GM12878 (cell line): ENCODE measurements around the gene SLC35G1. TPM values are rescaled to one million over a fixed set of nuclear protein-coding genes. Genes with fewer than 3 reads are reported as not detected.

Experiments used
- ATAC-seq: fragments of 200-7000 bp; cut with Tn5 transposase; 3 replicates; pipeline ENCODE4 v1.9.1; 2020; ENCODE audit warnings: mild to moderate bottlenecking, moderate library complexity
- BruUV-seq: library from RNA; stranded (reverse); fragments of 400-500 nt; replicated peaks from 2 replicates; lab custom pipeline; 2021; lab: Mats Ljungman, UMichigan
- CTCF ChIA-PET: fragments of 300-600 bp; sonication (Branson Sonifier 250); formaldehyde crosslinking; extraction: SDS; loops from one replicate; lab custom pipeline; 2021; ENCODE audit warnings: inconsistent platforms; lab: Yijun Ruan, JAX
- POLR2A ChIA-PET: fragments of 350-600 bp; formaldehyde crosslinking; extraction: SDS; loops from one replicate; lab custom pipeline; 2021; ENCODE audit warnings: inconsistent platforms; lab: Charles Lee
- RAD21 ChIA-PET: fragments of 300-600 bp; sonication (Branson Sonifier 250); formaldehyde crosslinking; loops from one replicate; lab custom pipeline; 2023; ENCODE audit warnings: antibody characterized with exemption; ENCODE audit not compliant: unreplicated experiment; lab: Charles Lee
- SMC1A ChIA-PET: fragments of 300-600 bp; sonication (Branson Sonifier 250); formaldehyde crosslinking; loops from one replicate; lab custom pipeline; 2023; ENCODE audit not compliant: unreplicated experiment, uncharacterized antibody; lab: Charles Lee
- DNase-seq: peaks from one replicate; pipeline ENCODE4 v3.0.0-alpha.2; 2011; ENCODE audit warnings: low read depth, low spot score
- FAIRE-seq: peaks from 3 replicates; lab custom pipeline; 2011; peaks lifted over from hg19 to GRCh38; lab: Jason Lieb, UNC
- H2AFZ ChIP-seq: 2 replicates; pipeline ENCODE4 v1.6.0; 2011; ENCODE audit warnings: low read depth, low read length, control low read depth; ENCODE audit not compliant: control insufficient read depth
- H3K27ac ChIP-seq: 2 replicates; pipeline ENCODE4 v1.5.1; 2011; ENCODE audit warnings: control low read depth; ENCODE audit not compliant: control insufficient read depth, insufficient read depth
- H3K27me3 ChIP-seq, 2 experiments: replicated peaks in 1 of 2; 2 replicates each; pipeline versions ENCODE4 v1.6.0 to v1.6.1; 2011; ENCODE audit warnings: low read length in 1 of 2; ENCODE audit not compliant: control insufficient read depth in 2 of 2, insufficient read depth in 2 of 2
- H3K36me3 ChIP-seq, 2 experiments: 2 replicates each; pipeline ENCODE4 v1.5.1; 2011; ENCODE audit warnings: low read length in 1 of 2; ENCODE audit not compliant: control insufficient read depth in 2 of 2, insufficient read depth in 2 of 2
- H3K4me1 ChIP-seq: 2 replicates; pipeline ENCODE4 v1.6.1; 2011; ENCODE audit warnings: mild to moderate bottlenecking, low read length, moderate library complexity, mixed read lengths; ENCODE audit not compliant: control insufficient read depth, insufficient read depth
- H3K4me2 ChIP-seq: 2 replicates; pipeline ENCODE4 v1.6.0; 2011; ENCODE audit warnings: control low read depth; ENCODE audit not compliant: control insufficient read depth, insufficient read depth
- H3K4me3 ChIP-seq: fragments of 200-600 bp; sonication (generic); 2 replicates; pipeline ENCODE4 v1.5.1; 2016
- H3K79me2 ChIP-seq: 2 replicates; pipeline ENCODE4 v1.6.0; 2011; ENCODE audit warnings: low read length; ENCODE audit not compliant: control insufficient read depth, insufficient read depth
- H3K9ac ChIP-seq: 2 replicates; pipeline ENCODE4 v1.8.0; 2011; ENCODE audit warnings: low read length, control low read depth, mixed read lengths; ENCODE audit not compliant: control insufficient read depth, insufficient read depth
- H3K9me3 ChIP-seq: replicated peaks from 3 replicates; pipeline ENCODE4 v1.5.1; 2011; ENCODE audit warnings: mild to moderate bottlenecking, low read length; ENCODE audit not compliant: control insufficient read depth, insufficient read depth
- H4K20me1 ChIP-seq: 2 replicates; pipeline ENCODE4 v1.6.0; 2011; ENCODE audit not compliant: control insufficient read depth, insufficient read depth
- BRCA1 ChIP-seq: IDR thresholded peaks from 2 replicates; pipeline ENCODE4 v1.6.1; 2011; ENCODE audit warnings: low read depth, low read length, improper control_type of control experiment
- HSF1 ChIP-seq: fragments of 150-350 bp; IDR thresholded peaks from 2 replicates; pipeline ENCODE4 v1.6.1; 2014; ENCODE audit warnings: mild to moderate bottlenecking, low read depth, low read length
- IKZF2 ChIP-seq, 2 experiments: fragments of 450-650 bp; IDR thresholded peaks; 2 replicates each; pipeline ENCODE4 v1.6.1; 2017; ENCODE audit warnings: mild to moderate bottlenecking in 2 of 2, moderate library complexity in 2 of 2
- NFYA ChIP-seq: IDR thresholded peaks from 2 replicates; pipeline ENCODE4 v1.6.1; 2011; ENCODE audit warnings: low read depth, mild to moderate bottlenecking, low read length, improper control_type of control experiment, borderline replicate concordance
- NRF1 ChIP-seq: conservative IDR thresholded peaks from 2 replicates; pipeline ENCODE4 v1.6.1; 2011; ENCODE audit warnings: mild to moderate bottlenecking, low read depth, low read length, improper control_type of control experiment
- PBX3 ChIP-seq: IDR thresholded peaks from 2 replicates; pipeline ENCODE4 v1.6.1; 2011; ENCODE audit warnings: mild to moderate bottlenecking, low read depth, low read length, moderate library complexity; ENCODE audit not compliant: insufficient replicate concordance
- PML ChIP-seq: IDR thresholded peaks from 2 replicates; pipeline ENCODE4 v1.6.1; 2012; ENCODE audit warnings: low read length, inconsistent platforms
- RAD51 ChIP-seq: fragments of 450-650 bp; IDR thresholded peaks from 2 replicates; pipeline ENCODE4 v1.6.1; 2016; ENCODE audit warnings: moderate library complexity, mild to moderate bottlenecking, inconsistent platforms
- RFX5 ChIP-seq: IDR thresholded peaks from 2 replicates; pipeline ENCODE4 v1.6.1; 2011; ENCODE audit warnings: low read depth, low read length, improper control_type of control experiment
- SMC3 ChIP-seq: IDR thresholded peaks from 2 replicates; pipeline ENCODE4 v1.6.1; 2011; ENCODE audit warnings: low read length, improper control_type of control experiment, borderline replicate concordance
- SRF ChIP-seq, 2 experiments: IDR thresholded peaks; 2 replicates each; pipeline ENCODE4 v1.6.1; 2011; ENCODE audit warnings: low read depth in 2 of 2, low read length in 2 of 2, mild to moderate bottlenecking in 1 of 2, moderate library complexity in 1 of 2
- STAT1 ChIP-seq: fragments of 450-650 bp; conservative IDR thresholded peaks from 2 replicates; pipeline ENCODE4 v1.6.1; 2014; ENCODE audit warnings: antibody characterized with exemption, mild to moderate bottlenecking
- ZBED1 ChIP-seq: IDR thresholded peaks from 2 replicates; pipeline ENCODE4 v1.6.1; 2016; ENCODE audit warnings: borderline replicate concordance
- ZNF622 ChIP-seq: fragments of 450-650 bp; IDR thresholded peaks from 2 replicates; pipeline ENCODE4 v1.6.1; 2017; ENCODE audit warnings: mild to moderate bottlenecking, inconsistent platforms
- WGBS: methylation state at CpG from one replicate; pipeline ENCODE4 v1.1.6; 2016; ENCODE audit warnings: low lambda C conversion rate; ENCODE audit not compliant: insufficient replicate concordance, insufficient coverage; ENCODE audit errors: missing lambda C conversion rate; 5-methylcytosine and 5-hydroxymethylcytosine counted together
- in situ Hi-C: fragments of 300-500 bp; cut with MboI; formaldehyde crosslinking; loops from 9 replicates; pipeline ENCODE4 v1.14.3; 2018; ENCODE audit warnings: mixed read lengths
- intact Hi-C: fragments of 100-400 bp; cut with micrococcal nuclease; formaldehyde crosslinking; loops from one replicate; pipeline ENCODE4 v1.14.2; 2022; ENCODE audit not compliant: unreplicated experiment
- polyA plus RNA-seq, 11 experiments: library from polyadenylated mRNA; depleted of rRNA in 4 of 11; unstranded in 6 of 11; stranded (reverse) in 5 of 11; fragments of >200 nt; fragmentation: Nextera tagmentation in 4 of 11; fragmentation: Illumina TruSeq in 1 of 11; extraction: Ambion mirVana in 4 of 11; extraction: Trizol in 1 of 11; gene quantifications; 1 replicate in 1 of 11; 2 replicates in 10 of 11; pipeline versions ENCODE4 v1.2.1 to v1.2.3, GENCODE V29; 2011 to 2016; ENCODE audit warnings: inconsistent platforms in 2 of 11, missing spikeins in 2 of 11, low read depth in 1 of 11
- total RNA-seq, 4 experiments: library from RNA; depleted of rRNA in 3 of 4; stranded (reverse); fragments of >200 nt in 3 of 4; fragmentation: Illumina TruSeq in 1 of 4; extraction: Trizol in 1 of 4; gene quantifications; 2 replicates each; pipeline versions ENCODE4 v1.2.1 to v1.2.3, GENCODE V29; 2013 to 2021
- TF ChIP-seq, protein P1 (sequence below): IDR thresholded peaks from 2 replicates; pipeline ENCODE4 v1.6.1; 2012; ENCODE audit warnings: low read depth, low read length, improper control_type of control experiment
- TF ChIP-seq, protein P2 (sequence below): fragments of 450-650 bp; IDR thresholded peaks from 2 replicates; pipeline ENCODE4 v1.6.1; 2017; ENCODE audit warnings: antibody characterized with exemption, mild to moderate bottlenecking, moderate library complexity

SLC35G1 gene
- total and polyA plus RNA-seq, 10 of the 15 experiments (the other 5 are each of a cell fraction or from before 2014, with no cell fraction given) = 1.7 to 8.8 (median 6.7) TPM

DNA sequence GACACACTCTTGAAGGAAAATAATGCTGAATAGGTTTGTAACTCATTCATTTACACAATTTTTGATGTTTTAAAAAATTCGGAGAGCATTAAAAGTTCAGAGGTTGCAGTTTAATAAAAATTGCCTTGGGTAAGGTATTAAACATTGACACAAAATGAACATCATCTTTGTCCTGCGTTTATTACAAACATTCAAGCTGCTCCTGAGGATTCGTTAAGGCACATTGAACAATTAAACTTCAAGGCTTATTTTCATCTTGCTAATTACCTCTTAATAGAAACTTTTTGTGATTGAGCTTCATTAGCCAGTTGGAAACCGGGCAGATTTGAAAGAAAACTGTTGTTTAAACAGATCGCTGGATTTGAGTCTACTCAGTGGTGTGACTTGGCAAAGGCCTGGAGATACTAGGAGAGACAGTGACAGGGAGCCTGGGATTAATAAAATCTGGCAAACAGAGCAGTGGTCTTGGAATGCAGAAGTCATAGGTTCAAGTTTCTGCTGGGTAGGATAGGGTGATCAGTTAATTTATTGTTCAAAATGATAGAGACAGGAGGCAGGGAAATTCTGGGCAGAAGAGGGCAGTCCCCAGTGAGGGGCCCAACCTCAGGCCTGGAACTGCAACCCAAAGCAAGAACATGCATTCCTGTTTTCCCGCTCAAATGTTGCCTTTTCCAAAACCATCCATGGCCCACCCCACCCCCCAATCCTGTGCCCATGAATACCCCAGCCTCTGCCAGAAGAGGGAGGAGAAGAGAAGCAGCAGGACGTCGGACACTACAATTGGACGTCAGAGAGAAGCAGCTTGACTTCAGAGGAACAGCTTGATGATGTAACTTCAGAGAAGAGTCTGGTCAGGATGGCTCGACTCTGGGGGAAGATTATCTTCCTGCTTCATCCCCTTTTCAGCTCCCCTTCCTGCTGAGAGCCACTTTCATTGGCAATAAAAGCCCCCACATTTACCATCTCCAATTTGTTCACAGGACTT, 43.5 kb upstream of the SLC35G1 start (continued):
- TF ChIP-seq, protein P1, sequence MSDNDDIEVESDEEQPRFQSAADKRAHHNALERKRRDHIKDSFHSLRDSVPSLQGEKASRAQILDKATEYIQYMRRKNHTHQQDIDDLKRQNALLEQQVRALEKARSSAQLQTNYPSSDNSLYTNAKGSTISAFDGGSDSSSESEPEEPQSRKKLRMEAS = no peak
- TF ChIP-seq ZBED1 (no peak), SMC3 (no peak), IKZF2 (IDR thresholded peaks at IDR 0.05) (no peak), STAT1 (no peak), RAD51 (no peak)

DNA sequence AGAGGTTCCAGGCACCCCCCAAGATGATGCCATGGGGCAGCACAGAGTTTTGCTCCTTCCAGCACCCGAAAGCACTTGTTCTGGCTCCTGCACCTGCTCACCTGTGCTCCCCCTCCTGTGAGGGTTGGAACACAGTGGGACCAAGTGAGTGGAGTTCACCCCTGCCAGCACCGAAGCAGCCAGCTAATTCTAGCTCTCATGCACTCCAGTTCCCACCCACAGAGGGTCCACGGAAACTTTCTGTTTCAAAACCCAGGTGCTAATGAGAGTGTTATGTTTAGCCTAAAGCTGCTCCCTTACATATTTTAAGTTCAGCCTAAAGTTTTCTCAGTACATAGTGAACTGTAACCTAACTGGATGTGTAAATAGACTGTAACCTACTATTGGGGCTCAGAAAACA, 42.6 kb upstream of the SLC35G1 start:
- no TSS peak for BruUV-seq
- Histone ChIP-seq H3K27me3 (no peaks in the 10 kb centered on the region; a peak in 1 of 4 replicates), H3K4me2 (no peak overlapping the region; the same call in 1 of the 2 replicates), H3K4me3 (no peak overlapping the region), H2AFZ (peak overlapping the region; percentile 35; the same call in 1 of the 2 replicates), H3K36me3 (no peaks in the 10 kb centered on the region), H3K9ac (no peak overlapping the region), H4K20me1 (no peaks in the 10 kb centered on the region), H3K4me1 (peaks cover 2% of the 10 kb centered on the region), H3K27ac (no peak overlapping the region), H3K9me3 (no peaks in the 10 kb centered on the region), H3K79me2 (no peaks in the 10 kb centered on the region)
- CTCF ChIA-PET = interaction anchor here (0.8 to 1.4 kb wide), 3 partner anchors 9 to 296 kb away, joined by 3 read pairs; no protein-coding TSS in a partner anchor
- ATAC-seq (peak; percentile 76), FAIRE-seq (no peak), DNase-seq (no peak)
- RAD21 ChIA-PET = no interaction called here
- intact Hi-C loops (no loop called here), in situ Hi-C loops (no loop called here)
- 61% methylated on average over 3 of the region's 3 CpGs for WGBS
- POLR2A ChIA-PET = interaction anchor here (1.1 kb wide), 1 partner anchor 463 kb away, joined by 3 read pairs; no protein-coding TSS in a partner anchor
- SMC1A ChIA-PET = interaction anchor here (1.0 kb wide), 1 partner anchor 24 kb away, joined by 4 read pairs; no protein-coding TSS in a partner anchor
- TF ChIP-seq NRF1 (no peak), RFX5 (no peak), BRCA1 (no peak), HSF1 (no peak), PML (no peak), ZNF622 (no peak), SRF (IDR thresholded peaks at IDR 0.05; ENCODE audit: low read depth in 2 of 2, low read length in 2 of 2) (no peak), PBX3 (no peak), NFYA (no peak)
- TF ChIP-seq, protein P2, sequence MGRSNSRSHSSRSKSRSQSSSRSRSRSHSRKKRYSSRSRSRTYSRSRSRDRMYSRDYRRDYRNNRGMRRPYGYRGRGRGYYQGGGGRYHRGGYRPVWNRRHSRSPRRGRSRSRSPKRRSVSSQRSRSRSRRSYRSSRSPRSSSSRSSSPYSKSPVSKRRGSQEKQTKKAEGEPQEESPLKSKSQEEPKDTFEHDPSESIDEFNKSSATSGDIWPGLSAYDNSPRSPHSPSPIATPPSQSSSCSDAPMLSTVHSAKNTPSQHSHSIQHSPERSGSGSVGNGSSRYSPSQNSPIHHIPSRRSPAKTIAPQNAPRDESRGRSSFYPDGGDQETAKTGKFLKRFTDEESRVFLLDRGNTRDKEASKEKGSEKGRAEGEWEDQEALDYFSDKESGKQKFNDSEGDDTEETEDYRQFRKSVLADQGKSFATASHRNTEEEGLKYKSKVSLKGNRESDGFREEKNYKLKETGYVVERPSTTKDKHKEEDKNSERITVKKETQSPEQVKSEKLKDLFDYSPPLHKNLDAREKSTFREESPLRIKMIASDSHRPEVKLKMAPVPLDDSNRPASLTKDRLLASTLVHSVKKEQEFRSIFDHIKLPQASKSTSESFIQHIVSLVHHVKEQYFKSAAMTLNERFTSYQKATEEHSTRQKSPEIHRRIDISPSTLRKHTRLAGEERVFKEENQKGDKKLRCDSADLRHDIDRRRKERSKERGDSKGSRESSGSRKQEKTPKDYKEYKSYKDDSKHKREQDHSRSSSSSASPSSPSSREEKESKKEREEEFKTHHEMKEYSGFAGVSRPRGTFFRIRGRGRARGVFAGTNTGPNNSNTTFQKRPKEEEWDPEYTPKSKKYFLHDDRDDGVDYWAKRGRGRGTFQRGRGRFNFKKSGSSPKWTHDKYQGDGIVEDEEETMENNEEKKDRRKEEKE = no peak
